ENCODE data around the gene FAM20B.
"Not testable (repeated sequence)": the region's sequence is repeated elsewhere in the genome, so short reads cannot be mapped to it uniquely, and the experiment has no call there.

GRCh38 chr1:179002064-179002463, 23.6 kb upstream of the FAM20B start:
- not testable (repeated sequence) for TF ChIP-seq CTCF, POLR2A (IDR thresholded peaks at IDR 0.05)

All from lower leg skin (tissue), 3 donors.